PFSK-1 (cell line): ENCODE measurements around the gene TPRX2. TPM values are rescaled to one million over a fixed set of nuclear protein-coding genes. Genes with fewer than 3 reads are reported as not detected.
"Not testable (repeated sequence)": the region's sequence is repeated elsewhere in the genome, so short reads cannot be mapped to it uniquely, and the experiment has no call there.

Experiments
- FOXP2 ChIP-seq: optimal IDR thresholded peaks from 2 replicates; pipeline ENCODE3; 2011; ENCODE audit warnings: borderline replicate concordance, control low read depth, inconsistent platforms; ENCODE audit not compliant: insufficient read depth; ENCODE audit errors: extremely low read length, extremely low read depth
- POLR2AphosphoS5 ChIP-seq: IDR thresholded peaks from 2 replicates; pipeline ENCODE4 v1.6.1; 2012; ENCODE audit warnings: low read depth, mild to moderate bottlenecking, control low read depth, low read length, moderate library complexity
- SIN3A ChIP-seq: IDR thresholded peaks from 2 replicates; pipeline ENCODE4 v1.6.1; 2012; ENCODE audit warnings: mild to moderate bottlenecking, low read length, moderate library complexity, borderline replicate concordance; ENCODE audit not compliant: insufficient read depth
- TAF1 ChIP-seq: IDR thresholded peaks from 2 replicates; pipeline ENCODE4 v1.6.1; 2012; ENCODE audit warnings: low read length, control low read depth, borderline replicate concordance; ENCODE audit not compliant: insufficient read depth
- polyA plus RNA-seq: library from polyadenylated mRNA; unstranded; fragments of >200 nt; gene quantifications from one replicate; pipeline ENCODE4 v1.2.1, GENCODE V29; 2012; ENCODE audit warnings: low read depth, missing spikeins; ENCODE audit not compliant: insufficient read length
- TF ChIP-seq, protein P1 (sequence below), 2 experiments: IDR thresholded peaks; 2 replicates each; pipeline versions ENCODE4 v1.6.1 to v1.8.0; 2011 to 2012; ENCODE audit warnings: low read depth in 2 of 2, low read length in 2 of 2, control low read depth in 1 of 2, inconsistent platforms in 1 of 2, mild to moderate bottlenecking in 1 of 2, moderate library complexity in 1 of 2; ENCODE audit not compliant: insufficient read depth in 1 of 2

The TPRX2 gene, protein sequence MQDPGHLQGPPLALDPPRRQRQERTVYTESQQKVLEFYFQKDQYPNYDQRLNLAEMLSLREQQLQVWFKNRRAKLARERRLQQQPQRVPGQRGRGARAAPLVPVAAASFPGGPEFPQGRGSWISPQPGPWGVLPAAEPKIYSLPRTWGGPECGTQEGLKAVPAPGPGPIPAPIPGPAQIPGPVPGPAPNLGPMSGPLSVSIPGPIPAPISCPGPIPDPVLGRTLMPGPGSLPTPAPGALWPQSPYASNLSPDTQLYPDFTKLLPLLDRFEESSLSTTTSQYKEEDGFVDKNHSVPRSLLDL
- polyA plus RNA-seq, result not detected

- not testable (repeated sequence) for TF ChIP-seq SIN3A, FOXP2, TAF1
Measured at GRCh38 chr19:47858646-47859285, at the start of gene TPRX2. TPRX2 (plus strand) TSS chr19:47859235; CDS start chr19:47859247, 12 bp downstream.

DNA sequence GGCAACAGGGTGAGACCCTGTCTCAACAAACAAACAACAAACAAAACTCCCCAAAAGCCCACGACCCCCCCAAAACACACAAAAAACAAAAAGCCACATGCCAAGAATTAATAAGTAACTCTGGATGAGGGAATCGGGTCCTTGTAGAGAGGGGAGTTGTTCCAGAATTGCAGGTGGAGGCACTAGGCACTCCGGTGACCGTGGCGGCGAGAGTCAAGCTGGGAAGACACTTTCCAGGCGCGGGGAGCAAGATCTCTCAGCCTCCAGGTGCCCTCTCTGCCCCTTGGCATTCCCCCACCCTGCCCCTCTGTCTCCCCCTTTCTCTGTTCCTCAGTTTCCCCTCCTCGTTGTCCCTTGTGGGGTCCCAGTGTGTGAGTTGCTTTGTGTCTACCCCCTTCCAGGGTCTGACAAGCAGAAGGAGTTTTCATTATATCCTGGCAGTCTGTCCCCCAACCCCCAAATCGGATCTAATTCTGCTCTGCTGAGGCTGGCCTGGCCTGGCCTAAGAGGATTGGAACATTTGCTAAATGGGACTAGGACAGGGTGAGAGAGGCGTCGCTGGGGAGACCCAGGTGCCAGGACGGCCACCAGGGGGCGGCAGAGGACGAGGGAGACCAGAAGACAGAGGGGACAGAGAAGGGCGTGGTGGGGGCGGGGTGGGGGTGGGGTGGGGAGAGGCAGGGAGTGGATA, 45.6 kb upstream of the TPRX2 start:
- TF ChIP-seq SIN3A (no peak), POLR2AphosphoS5 (no peak), FOXP2 (peak; percentile 50), TAF1 (no peak)
- TF ChIP-seq, protein P1, sequence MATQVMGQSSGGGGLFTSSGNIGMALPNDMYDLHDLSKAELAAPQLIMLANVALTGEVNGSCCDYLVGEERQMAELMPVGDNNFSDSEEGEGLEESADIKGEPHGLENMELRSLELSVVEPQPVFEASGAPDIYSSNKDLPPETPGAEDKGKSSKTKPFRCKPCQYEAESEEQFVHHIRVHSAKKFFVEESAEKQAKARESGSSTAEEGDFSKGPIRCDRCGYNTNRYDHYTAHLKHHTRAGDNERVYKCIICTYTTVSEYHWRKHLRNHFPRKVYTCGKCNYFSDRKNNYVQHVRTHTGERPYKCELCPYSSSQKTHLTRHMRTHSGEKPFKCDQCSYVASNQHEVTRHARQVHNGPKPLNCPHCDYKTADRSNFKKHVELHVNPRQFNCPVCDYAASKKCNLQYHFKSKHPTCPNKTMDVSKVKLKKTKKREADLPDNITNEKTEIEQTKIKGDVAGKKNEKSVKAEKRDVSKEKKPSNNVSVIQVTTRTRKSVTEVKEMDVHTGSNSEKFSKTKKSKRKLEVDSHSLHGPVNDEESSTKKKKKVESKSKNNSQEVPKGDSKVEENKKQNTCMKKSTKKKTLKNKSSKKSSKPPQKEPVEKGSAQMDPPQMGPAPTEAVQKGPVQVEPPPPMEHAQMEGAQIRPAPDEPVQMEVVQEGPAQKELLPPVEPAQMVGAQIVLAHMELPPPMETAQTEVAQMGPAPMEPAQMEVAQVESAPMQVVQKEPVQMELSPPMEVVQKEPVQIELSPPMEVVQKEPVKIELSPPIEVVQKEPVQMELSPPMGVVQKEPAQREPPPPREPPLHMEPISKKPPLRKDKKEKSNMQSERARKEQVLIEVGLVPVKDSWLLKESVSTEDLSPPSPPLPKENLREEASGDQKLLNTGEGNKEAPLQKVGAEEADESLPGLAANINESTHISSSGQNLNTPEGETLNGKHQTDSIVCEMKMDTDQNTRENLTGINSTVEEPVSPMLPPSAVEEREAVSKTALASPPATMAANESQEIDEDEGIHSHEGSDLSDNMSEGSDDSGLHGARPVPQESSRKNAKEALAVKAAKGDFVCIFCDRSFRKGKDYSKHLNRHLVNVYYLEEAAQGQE (IDR thresholded peaks at IDR 0.05; ENCODE audit: insufficient read depth in 1 of 2, low read depth in 2 of 2, low read length in 2 of 2), result no peak

DNA sequence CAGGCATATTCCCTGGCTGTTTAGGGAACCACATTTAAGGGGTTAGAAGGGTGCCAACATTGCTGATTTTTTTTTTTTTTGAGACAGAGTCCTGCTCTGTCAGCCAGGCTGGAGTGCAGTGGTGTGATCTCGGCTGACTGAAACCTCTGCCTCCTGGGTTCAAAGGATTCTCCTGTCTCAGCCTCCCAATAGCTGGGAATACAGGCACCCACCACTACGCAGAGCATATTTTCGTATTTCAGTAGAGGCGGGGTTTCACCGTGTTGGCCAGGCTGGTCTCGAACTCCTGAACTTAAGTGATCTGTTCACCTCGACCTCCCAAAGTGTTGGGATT, 45.1 kb upstream of the TPRX2 start:
- no peak for TF ChIP-seq TAF1

- TF ChIP-seq TAF1 (no peak), FOXP2 (no peak), SIN3A (no peak), POLR2AphosphoS5 (no peak)
- TF ChIP-seq, protein P1 (IDR thresholded peaks at IDR 0.05; ENCODE audit: insufficient read depth in 1 of 2, low read depth in 2 of 2, low read length in 2 of 2), result no peak
Measured at GRCh38 chr19:47819858-47820257, 39.2 kb upstream of the TPRX2 start.

DNA sequence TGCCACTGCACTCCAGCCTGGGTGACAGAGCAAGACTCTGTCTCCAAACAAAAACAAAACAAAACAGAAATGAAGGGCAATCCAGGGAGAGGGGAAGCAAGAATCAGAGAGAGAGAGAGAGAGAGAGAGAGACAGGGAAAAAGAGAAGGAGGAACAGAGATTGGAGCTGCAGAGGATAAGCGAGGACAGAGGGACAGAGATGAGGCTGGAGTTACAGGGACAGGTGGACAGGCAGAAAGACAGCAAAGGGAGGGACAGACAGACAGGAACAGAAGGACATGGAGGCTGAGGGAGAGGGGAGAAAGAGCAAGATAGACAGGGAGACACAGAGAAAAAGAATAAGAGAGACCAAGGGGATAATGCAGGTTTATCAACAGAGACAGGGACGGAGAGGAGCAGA, 38.6 kb upstream of the TPRX2 start:
- TF ChIP-seq, protein P1 (IDR thresholded peaks at IDR 0.05; ENCODE audit: insufficient read depth in 1 of 2, low read depth in 2 of 2, low read length in 2 of 2), result no peak
- TF ChIP-seq TAF1, result no peak
- TF ChIP-seq SIN3A, result no peak
- no peak for TF ChIP-seq POLR2AphosphoS5
- no peak for TF ChIP-seq FOXP2

DNA sequence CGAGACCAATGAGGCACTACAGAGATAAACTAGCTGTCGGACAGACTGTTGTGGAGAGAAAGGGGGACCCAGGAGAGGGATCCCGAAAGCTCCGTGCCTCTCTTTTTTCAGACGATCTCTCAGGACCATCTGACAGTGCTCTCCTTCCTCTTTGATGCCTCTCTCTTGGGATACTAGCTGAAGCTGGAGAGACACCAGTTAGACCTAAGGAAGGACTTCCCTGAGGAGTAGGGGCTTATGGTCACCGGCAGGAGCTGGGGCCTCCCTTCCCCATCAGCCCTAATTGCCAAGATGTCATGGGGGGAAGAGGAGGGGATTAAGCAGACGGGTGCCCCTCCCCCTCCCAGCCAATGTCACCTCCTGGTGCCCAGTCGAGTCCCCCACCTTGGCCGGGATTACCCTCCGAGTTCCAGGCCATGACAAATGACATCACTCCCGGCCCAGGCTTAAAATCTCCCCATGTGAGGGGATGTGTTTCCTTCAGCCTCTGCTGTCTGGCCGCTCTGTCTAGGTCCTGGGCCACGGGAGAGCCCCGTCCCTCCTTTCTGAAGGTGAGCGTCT, 37.5 kb upstream of the TPRX2 start, which contains the start of gene CRX:
Gene CRX (plus strand): TSS at position 478 of the 561 bp plus-strand sequence. CDS start 12,507 bp downstream, outside the sequence.
- TF ChIP-seq POLR2AphosphoS5, result no peak
- no peak for TF ChIP-seq FOXP2
- no peak for TF ChIP-seq TAF1
- TF ChIP-seq SIN3A, result no peak
- TF ChIP-seq, protein P1 (IDR thresholded peaks at IDR 0.05; ENCODE audit: insufficient read depth in 1 of 2, low read depth in 2 of 2, low read length in 2 of 2), result no peak
